CD1c-positive myeloid dendritic cell (primary cell): ENCODE measurements around the gene AGAP3.

Source experiments
- DNase-seq: peaks from one replicate; pipeline ENCODE4 v3.0.0-alpha.2; 2016; ENCODE audit errors: extremely low spot score

The AGAP3 gene

DNA sequence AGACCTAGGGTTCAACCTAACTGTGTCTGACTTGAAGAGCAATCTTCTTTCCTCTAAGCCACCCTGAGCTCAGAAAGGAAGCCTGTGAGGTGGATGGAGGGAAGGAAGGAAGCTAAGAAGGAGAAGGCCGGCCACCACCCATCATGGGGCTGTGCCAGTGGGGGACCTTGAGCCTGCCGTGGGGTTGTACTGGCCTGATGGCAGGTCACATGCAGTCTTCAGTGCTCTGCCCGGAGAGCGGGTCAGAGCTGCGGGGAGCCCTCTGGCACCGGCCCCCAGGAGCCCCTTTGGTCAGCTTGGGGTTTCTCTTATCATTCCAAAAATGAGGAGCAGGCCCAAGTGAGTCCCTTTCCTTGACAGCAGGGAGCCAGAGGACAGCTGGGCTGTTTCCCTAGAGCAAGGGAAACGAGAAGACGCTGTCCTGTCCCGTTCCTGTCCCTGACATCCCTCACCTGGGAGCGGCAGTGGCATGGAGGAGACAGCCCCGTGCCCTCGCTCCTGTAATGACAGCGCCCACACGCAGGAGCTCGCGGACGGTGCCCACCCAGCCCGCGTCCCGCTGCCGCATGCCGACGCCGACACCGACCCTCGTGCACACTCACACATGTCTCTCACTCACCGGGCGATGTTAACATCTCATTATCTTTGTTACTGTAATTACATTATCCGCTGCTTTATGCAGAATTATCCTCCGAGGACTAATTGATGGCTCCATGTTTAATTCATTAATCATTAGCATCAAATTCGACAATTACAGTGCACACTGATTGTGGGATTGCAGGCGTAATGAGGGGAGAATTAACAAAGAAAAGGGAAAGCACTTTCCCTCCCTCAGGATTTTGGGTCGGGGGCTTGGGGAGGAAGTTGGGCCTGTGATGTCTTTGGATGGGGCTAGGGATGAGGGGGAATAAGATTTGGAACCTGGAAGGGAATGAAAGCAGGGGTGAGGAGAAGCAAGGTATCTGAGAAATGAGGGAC lies 49.9 kb downstream of the AGAP3 start:
- DNase-seq: no peak

DNA sequence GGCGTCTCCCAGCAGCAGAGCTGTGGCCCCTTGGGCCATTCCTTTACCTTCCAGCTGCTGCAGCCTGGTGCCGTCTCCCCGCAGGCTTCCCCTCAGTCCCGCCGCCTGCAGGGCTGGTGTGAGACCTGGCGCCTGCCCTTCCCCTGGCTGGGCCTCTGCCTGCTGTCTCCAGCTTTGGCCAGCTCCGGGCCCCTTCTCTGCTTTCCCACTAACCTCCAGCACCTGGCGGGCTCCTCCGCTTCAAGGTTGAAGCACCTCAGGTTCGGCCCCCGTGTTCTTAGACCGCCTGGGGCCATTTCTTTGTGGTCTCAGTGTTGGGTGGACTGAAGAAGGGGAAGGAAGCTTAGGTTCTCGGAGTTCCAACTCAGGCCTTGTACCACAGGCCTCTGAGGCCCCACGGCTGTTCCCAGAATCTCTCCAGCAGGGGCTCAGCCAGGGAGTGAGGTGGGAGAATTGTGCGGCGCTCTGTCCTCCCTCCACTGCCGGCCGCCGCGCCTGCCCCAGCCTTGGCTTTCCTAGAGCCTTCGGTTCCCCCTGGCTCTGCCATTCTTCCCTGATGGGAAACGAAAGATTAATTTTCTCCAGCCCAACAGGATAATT lies 50.9 kb downstream of the AGAP3 start:
- no peak for DNase-seq

- no peak for DNase-seq
These were observed 51.5 kb downstream of the AGAP3 start for GRCh38 chr7:151137791-151138152.

- no peak for DNase-seq
These were observed 52.0 kb downstream of the AGAP3 start for GRCh38 chr7:151138153-151138851.

DNA sequence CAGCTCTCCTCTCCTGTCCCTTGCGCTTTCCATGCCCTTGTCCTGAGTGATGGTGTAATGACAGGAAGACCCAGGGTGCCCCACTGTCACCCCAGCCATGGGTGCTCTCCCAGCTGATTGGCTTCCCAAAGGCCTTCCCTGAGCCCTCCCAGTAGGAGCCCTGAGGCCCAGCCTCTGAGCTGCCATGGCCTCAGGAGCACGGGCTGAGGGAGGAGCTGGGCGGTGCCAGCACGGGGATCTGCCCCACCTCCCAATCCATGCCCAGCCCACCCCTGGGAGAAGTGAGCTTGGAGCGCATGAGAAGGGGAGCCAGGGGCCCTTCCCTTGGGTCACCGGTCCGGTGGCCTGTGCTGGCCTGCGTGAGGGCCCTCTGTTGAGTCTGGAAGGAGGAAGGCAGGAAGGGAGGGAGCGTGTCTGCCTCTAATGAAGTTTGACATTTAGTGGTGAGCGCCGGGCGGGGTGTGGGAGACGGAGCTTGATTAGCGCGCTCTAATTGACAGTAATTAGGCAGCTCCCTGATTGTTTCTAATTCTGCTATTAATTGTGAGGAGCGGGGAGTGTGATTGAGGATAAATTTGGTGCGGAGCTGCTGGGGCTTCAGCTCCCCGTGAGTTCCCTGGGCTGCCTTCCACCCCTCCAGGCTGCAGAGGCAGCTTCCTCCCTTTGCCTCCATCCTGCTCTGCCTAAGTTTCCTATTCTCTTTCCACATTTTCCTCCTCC lies 53.0 kb downstream of the AGAP3 start:
- no peak for DNase-seq

- DNase-seq: no peak
These were observed 53.5 kb downstream of the AGAP3 start for GRCh38 chr7:151139791-151140190.

DNA sequence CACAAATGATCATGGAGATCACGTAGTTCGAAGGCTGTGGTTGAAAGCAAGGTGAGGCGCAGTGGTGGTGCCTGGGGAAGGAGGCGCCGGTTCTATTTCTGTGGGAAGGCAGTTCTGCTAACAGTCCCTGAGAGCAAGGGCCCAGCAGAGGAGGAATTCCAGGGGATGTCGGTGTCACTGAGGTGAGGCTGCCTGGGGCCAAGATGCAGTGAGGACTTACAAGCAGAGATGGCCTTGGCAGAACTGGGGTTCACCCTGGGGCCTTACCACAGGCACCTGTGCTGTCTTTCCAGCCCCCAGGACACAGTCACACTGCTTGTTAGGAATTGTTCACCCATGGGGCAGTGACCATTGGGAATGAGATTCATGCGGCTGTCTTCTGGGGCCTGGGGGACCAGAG lies 54.6 kb downstream of the AGAP3 start:
- no peak for DNase-seq

DNA sequence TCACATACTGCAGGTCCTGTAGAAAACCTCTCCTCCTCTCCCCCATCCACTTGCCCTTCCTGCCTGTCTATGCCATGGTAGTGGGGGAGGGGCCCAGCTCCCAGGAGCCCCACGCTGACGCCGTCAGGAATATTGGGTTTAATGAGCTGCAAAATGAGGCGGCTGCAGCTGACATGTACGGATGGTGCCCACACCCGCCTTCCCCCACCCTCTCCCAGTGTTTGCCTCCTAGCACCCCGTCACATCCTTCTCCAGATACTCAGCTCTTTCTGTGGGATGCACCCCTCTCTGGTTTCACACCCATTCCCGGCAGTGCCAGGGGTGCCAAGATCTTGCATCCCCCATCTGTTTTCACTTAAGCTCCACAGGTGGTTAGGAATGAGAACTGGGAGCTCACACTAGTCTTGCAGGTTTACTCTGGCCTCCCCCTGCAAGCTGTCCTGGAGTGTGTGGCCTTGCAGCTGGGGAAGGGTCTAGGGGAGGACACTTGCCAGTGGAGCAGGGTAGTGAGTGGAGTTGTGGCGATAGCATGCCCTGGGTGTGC lies 55.1 kb downstream of the AGAP3 start:
- no peak for DNase-seq

DNA sequence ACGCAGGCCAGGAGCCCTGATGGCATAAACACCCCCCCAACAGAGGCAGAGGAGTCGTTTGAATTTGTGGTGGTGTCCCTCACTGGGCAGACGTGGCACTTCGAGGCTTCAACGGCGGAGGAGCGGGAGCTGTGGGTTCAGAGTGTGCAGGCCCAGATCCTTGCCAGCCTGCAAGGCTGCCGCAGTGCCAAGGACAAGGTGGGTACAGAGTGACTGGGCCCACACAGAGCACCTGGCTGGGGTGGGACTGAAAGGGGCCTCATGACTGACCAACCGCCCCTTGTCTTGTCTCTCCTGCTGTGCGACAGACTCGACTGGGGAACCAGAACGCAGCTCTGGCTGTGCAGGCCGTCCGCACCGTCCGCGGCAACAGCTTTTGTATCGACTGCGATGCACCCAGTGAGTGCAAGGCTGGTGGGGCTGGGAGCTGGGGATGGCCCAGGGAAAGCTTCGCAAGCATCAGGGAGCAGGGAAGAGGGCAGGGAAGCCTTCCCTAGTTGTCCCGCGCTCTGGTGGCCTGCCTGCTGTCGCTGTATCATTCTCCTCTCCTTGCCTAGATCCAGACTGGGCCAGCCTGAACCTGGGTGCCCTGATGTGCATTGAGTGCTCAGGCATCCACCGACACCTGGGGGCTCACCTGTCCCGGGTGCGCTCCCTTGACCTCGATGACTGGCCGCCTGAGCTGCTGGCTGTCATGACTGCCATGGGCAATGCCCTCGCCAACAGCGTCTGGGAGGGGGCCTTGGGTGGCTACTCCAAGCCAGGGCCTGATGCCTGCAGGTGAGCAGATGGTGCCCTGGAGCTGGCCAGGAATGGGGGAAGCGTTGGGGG lies 55.8 kb downstream of the AGAP3 start:
- no peak for DNase-seq

DNA sequence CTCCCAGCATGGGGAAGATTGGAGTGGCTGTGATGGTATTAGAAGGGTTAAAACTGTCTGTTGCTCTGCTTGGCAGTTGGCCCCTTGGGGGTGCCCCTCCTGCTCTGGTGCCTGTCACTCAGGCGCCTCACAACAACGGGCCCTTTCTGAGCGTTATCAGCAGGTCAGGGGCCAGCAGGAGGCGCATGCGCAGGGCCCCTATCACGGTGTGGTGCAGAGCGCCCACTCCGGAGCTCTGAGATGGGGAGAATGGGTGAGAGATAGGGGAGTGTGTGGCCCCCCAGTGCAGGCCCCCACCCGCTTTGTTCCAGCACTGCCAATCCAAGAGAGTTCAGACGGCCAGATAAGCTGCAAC lies 56.4 kb downstream of the AGAP3 start:
- DNase-seq: no peak

DNA sequence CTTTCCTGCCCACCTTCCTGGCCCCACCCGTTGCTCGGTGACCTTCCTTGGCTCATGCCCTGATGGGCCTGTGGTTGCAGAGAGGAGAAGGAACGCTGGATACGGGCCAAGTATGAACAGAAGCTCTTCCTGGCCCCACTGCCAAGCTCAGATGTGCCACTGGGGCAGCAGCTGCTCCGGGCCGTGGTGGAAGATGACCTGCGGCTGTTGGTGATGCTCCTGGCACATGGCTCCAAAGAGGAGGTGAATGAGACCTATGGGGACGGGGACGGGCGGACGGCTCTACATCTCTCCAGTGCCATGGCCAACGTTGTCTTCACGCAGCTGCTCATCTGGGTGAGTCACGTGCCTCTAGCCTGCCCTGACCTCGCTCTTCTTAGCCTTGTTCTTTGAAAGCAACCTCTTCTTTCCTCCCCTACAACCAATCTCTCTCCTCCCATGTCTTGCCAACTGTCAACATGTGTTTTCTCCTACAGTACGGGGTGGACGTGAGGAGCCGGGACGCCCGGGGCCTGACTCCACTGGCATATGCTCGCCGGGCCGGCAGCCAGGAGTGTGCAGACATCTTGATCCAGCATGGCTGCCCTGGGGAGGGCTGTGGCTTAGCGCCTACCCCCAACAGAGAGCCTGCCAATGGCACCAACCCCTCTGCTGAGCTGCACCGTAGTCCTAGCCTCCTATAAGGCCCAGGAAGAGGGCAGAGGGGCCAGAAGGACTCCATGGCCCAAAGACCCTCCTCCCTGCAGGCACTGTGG lies 57.2 kb downstream of the AGAP3 start:
- DNase-seq: no peak

GRCh38 chr7:151144387-151144786 lies 58.1 kb downstream of the AGAP3 start:
- DNase-seq: no peak

GRCh38 chr7:151146761-151147160 lies 60.5 kb downstream of the AGAP3 start:
- no peak for DNase-seq

DNA sequence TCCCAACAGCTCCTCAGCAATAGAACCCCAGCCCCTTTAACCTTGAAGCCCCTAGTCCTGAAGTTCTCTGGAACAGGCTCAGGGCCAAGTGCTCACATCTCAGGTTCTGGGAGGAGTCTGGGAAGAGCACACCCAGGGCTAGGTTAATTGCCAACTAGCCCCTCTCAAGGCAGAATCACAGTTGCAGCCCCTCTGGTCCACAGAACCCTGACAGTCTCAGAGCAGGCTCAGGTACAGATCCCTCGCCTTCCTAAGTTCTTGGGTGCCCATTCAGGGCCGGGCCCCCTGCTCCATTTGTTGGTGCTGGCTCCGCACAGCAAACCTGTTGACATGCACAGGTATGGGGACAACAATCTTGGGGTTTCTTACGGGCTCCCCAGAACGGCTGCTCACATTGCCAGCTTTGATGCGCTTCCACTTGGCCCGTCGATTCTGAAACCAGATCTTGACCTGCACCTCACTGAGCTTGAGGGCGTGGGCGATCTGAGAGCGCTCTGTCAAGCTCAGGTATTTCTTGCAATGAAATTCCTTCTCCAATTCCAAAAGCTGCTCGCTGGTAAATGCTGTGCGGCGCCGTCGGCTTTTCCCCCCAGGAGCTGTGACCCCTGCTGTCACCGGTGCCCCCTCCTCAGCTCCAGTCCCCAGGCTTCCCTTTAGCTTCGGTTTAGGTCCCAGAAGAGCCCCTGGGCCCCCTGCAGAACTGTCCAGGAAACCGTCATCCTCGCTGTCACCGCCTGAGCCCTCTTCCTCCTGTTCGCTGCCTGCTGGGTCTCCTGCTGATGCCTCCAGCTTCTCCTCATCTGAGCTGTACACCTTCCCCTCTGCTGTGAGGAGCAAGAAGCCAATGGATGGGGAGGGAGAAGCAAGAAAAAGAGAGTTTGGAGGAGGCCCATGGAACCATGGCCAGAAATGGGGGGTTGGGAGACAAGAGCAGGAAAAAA lies 62.3 kb downstream of the AGAP3 start:
- DNase-seq: no peak

DNA sequence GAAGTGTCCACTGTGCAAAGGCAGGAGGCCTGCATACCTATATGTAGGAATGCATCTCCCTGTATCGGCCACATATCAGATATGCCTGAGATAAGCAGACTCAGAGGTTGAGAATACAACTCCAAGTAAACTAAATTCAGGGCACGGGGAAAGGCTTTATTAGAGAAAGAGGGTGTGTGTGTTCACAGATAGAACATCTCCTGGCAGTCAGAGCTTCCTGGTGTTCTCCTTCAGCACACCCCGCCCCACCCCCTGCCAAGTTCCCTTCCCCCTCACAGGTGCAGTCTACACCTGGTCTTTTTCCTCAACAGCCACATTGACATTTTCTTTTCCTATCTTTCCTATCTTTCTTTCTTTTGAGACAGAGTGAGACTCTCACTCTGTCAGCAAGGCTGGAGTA lies 64.1 kb downstream of the AGAP3 start:
- no peak for DNase-seq

GRCh38 chr7:151152643-151153513 lies 66.6 kb downstream of the AGAP3 start:
- no peak for DNase-seq

- no peak for DNase-seq
These were observed 71.5 kb downstream of the AGAP3 start for GRCh38 chr7:151157645-151158329.

GRCh38 chr7:151161757-151162156 lies 75.5 kb downstream of the AGAP3 start:
- DNase-seq: no peak
